K562 (cell line): ENCODE results near the gene PDCL3. TPM values are rescaled to one million over a fixed set of nuclear protein-coding genes. Genes with fewer than 3 reads are reported as not detected.

Source experiments
- ATAC-seq: fragments of 200-7000 bp; cut with Tn5 transposase; 3 replicates; pipeline ENCODE4 v1.9.1; 2020; ENCODE audit warnings: moderate library complexity
- BruUV-seq: library from RNA; stranded (reverse); fragments of 400-500 nt; replicated peaks from 2 replicates; lab custom pipeline; 2021; lab: Mats Ljungman, UMichigan
- CTCF ChIA-PET: fragments of 300-600 bp; formaldehyde crosslinking; extraction: SDS; loops from one replicate; lab custom pipeline; 2021; ENCODE audit warnings: low intra/inter-chr PET ratio; lab: Yijun Ruan, JAX
- POLR2A ChIA-PET: fragments of 300-600, 350-650 bp; sonication (Branson Sonifier 250); formaldehyde crosslinking; extraction: SDS; loops from one replicate; lab custom pipeline; 2021; ENCODE audit warnings: antibody characterized with exemption, inconsistent platforms; lab: Yijun Ruan, JAX
- DNase-seq, 4 experiments: peaks; one replicate each; pipeline versions ENCODE4 v3.0.0 to v3.0.0-alpha.2; 2011 to 2018; ENCODE audit warnings: low spot score in 3 of 4, mixed read lengths in 3 of 4; ENCODE audit errors: extremely low read depth in 1 of 4
- FAIRE-seq: peaks from 2 replicates; lab custom pipeline; 2011; peaks lifted over from hg19 to GRCh38; lab: Jason Lieb, UNC
- H2AFZ ChIP-seq: 2 replicates; pipeline ENCODE4 v1.6.0; 2011; ENCODE audit warnings: low read depth, low read length, control low read depth, inconsistent platforms
- H3K27ac ChIP-seq: fragments of 200-600 bp; 3 replicates; pipeline ENCODE4 v1.8.0; 2011; ENCODE audit warnings: low read depth, mild to moderate bottlenecking, control low read depth, inconsistent platforms, low read length, moderate library complexity, mixed read lengths; ENCODE audit errors: extremely low read depth
- H3K27me3 ChIP-seq, 2 experiments: fragments of 300-600 bp in 1 of 2; 2 replicates in 1 of 2; 3 replicates in 1 of 2; pipeline versions ENCODE4 v1.6.0 to v1.8.0; 2011; ENCODE audit warnings: inconsistent platforms in 2 of 2, low read length in 2 of 2, mild to moderate bottlenecking in 1 of 2, mixed read lengths in 1 of 2, moderate library complexity in 1 of 2; ENCODE audit not compliant: control insufficient read depth in 2 of 2, insufficient read depth in 2 of 2
- H3K36me3 ChIP-seq: fragments of 300-600 bp; 3 replicates; pipeline ENCODE4 v1.8.0; 2011; ENCODE audit warnings: mild to moderate bottlenecking, low read length, inconsistent platforms; ENCODE audit not compliant: control insufficient read depth, insufficient read depth
- H3K4me1 ChIP-seq, 2 experiments: fragments of 200-600 bp in 1 of 2; replicated peaks in 1 of 2; 2 replicates in 1 of 2; 3 replicates in 1 of 2; pipeline versions ENCODE4 v1.5.1 to v1.8.0; 2011; ENCODE audit warnings: inconsistent platforms in 2 of 2, low read length in 2 of 2, mild to moderate bottlenecking in 1 of 2, mixed read lengths in 1 of 2, moderate library complexity in 1 of 2; ENCODE audit not compliant: control insufficient read depth in 2 of 2, insufficient read depth in 2 of 2
- H3K4me2 ChIP-seq: 2 replicates; pipeline ENCODE4 v1.6.1; 2011; ENCODE audit warnings: low read length, control low read depth, inconsistent platforms, mixed read lengths; ENCODE audit not compliant: insufficient read depth
- H3K4me3 ChIP-seq: fragments of 200-600 bp; sonication (generic), shearing (Covaris generic); 2 replicates; pipeline ENCODE4 v1.5.1; 2016; ENCODE audit warnings: control low read depth, inconsistent platforms
- H3K79me2 ChIP-seq: fragments of 200-600 bp; 3 replicates; pipeline ENCODE4 v1.8.0; 2011; ENCODE audit warnings: low read length, inconsistent platforms; ENCODE audit not compliant: control insufficient read depth, insufficient read depth
- H3K9ac ChIP-seq, 2 experiments: 2 replicates each; pipeline versions ENCODE4 v1.6.0 to v1.6.1; 2011; ENCODE audit warnings: low read depth in 2 of 2, low read length in 2 of 2, control low read depth in 1 of 2, inconsistent platforms in 1 of 2, mild to moderate bottlenecking in 1 of 2, mixed read lengths in 1 of 2; ENCODE audit not compliant: insufficient read depth in 1 of 2
- H3K9me1 ChIP-seq: one replicate; pipeline ENCODE4 v1.6.0; 2011; ENCODE audit warnings: inconsistent platforms, mild to moderate bottlenecking, low read length, moderate library complexity; ENCODE audit not compliant: control insufficient read depth, insufficient read depth
- H3K9me3 ChIP-seq: replicated peaks from 2 replicates; pipeline ENCODE4 v1.5.1; 2011; ENCODE audit warnings: low read depth, low read length, inconsistent platforms; ENCODE audit not compliant: control insufficient read depth, insufficient read depth
- H4K20me1 ChIP-seq: replicated peaks from 2 replicates; pipeline ENCODE4 v1.6.1; 2011; ENCODE audit warnings: low read length, inconsistent platforms, mixed read lengths; ENCODE audit not compliant: control insufficient read depth, insufficient read depth
- ARID1B ChIP-seq: fragments of 450-650 bp; IDR thresholded peaks from 2 replicates; pipeline ENCODE4 v1.6.1; 2016; ENCODE audit warnings: antibody characterized with exemption, mild to moderate bottlenecking, inconsistent platforms
- ARID2 ChIP-seq: fragments of 450-650 bp; IDR thresholded peaks from 2 replicates; pipeline ENCODE4 v1.6.1; 2017; ENCODE audit warnings: antibody characterized with exemption, mild to moderate bottlenecking
- DEAF1 ChIP-seq: fragments of 450-650 bp; formaldehyde crosslinking; IDR thresholded peaks from 2 replicates; pipeline ENCODE4 v1.4.0; 2020; ENCODE audit warnings: mild to moderate bottlenecking, moderate library complexity
- DMBX1 ChIP-seq: fragments of 250-450 bp; sonication (Bioruptor Pico); IDR thresholded peaks from 2 replicates; pipeline ENCODE4 v1.8.0; 2022; ENCODE audit warnings: inconsistent platforms, mild to moderate bottlenecking, moderate library complexity, borderline replicate concordance
- FIP1L1 ChIP-seq: fragments of 200-400 bp; formaldehyde crosslinking; IDR thresholded peaks from 2 replicates; pipeline ENCODE4 v1.6.1; 2018; ENCODE audit warnings: mild to moderate bottlenecking, low read depth, low read length; ENCODE audit not compliant: poor library complexity, severe bottlenecking
- FOXO4 ChIP-seq: fragments of 450-650 bp; formaldehyde crosslinking; IDR thresholded peaks from 2 replicates; pipeline ENCODE4 v1.4.0; 2020; ENCODE audit warnings: mild to moderate bottlenecking, moderate library complexity
- RAD21 ChIP-seq, 2 experiments: fragments of 250-450 bp in 1 of 2; fragments of 450-650 bp in 1 of 2; sonication (Bioruptor Pico) in 1 of 2; formaldehyde crosslinking in 1 of 2; IDR thresholded peaks in 1 of 2; conservative IDR thresholded peaks in 1 of 2; 2 replicates each; pipeline versions ENCODE4 v1.4.0 to v1.8.0; 2020 to 2022; ENCODE audit warnings: mild to moderate bottlenecking in 2 of 2, moderate library complexity in 1 of 2
- RFX7 ChIP-seq: fragments of 250-450 bp; sonication (Bioruptor Pico); IDR thresholded peaks from 2 replicates; pipeline ENCODE4 v1.5.1; 2021; ENCODE audit warnings: mild to moderate bottlenecking
- SAFB ChIP-seq: fragments of 200-400 bp; formaldehyde crosslinking; IDR thresholded peaks from 2 replicates; pipeline ENCODE4 v1.6.1; 2017; ENCODE audit warnings: low read depth, low read length, borderline replicate concordance
- STAG1 ChIP-seq: sonication (generic); formaldehyde crosslinking; IDR thresholded peaks from 2 replicates; pipeline ENCODE4 v1.5.0; 2020; ENCODE audit warnings: missing genetic modification reagents, borderline replicate concordance
- WGBS: fragments of 100-300 bp; shearing (Covaris generic); methylation state at CpG from one replicate; pipeline ENCODE4 v1.1.6; 2016; ENCODE audit warnings: low coverage, mixed read lengths; ENCODE audit not compliant: insufficient coverage; ENCODE audit errors: missing lambda C conversion rate; 5-methylcytosine and 5-hydroxymethylcytosine counted together
- in situ Hi-C: fragments of 300-500 bp; cut with MboI; formaldehyde crosslinking; loops from 4 replicates; pipeline ENCODE4 v1.15.0; 2018; ENCODE audit warnings: inconsistent platforms, mixed read lengths
- intact Hi-C: fragments of 100-400 bp; cut with micrococcal nuclease; formaldehyde crosslinking; loops from 2 replicates; pipeline ENCODE4 v1.14.2; 2022
- polyA plus RNA-seq, 8 experiments: library from polyadenylated mRNA; depleted of rRNA in 4 of 8; stranded (reverse) in 5 of 8; unstranded in 3 of 8; fragments of >200 nt; fragmentation: Nextera tagmentation in 2 of 8; fragmentation: Illumina TruSeq in 1 of 8; extraction: Ambion mirVana in 2 of 8; extraction: Trizol in 1 of 8; gene quantifications; 2 replicates each; pipeline versions ENCODE4 v1.2.1 to v1.2.3, GENCODE V29; 2011 to 2014; ENCODE audit warnings: inconsistent platforms in 1 of 8, missing spikeins in 1 of 8
- total RNA-seq, 7 experiments: library from RNA; depleted of rRNA in 6 of 7; stranded (reverse); fragments of >200 nt in 6 of 7; fragmentation: Illumina TruSeq in 2 of 7; extraction: Trizol in 2 of 7; gene quantifications; 2 replicates each; pipeline versions ENCODE4 v1.2.1 to v1.2.3, GENCODE V29; 2011 to 2021; ENCODE audit warnings: low replicate concordance in 1 of 7

Gene PDCL3
- total and polyA plus RNA-seq, 9 of the 15 experiments (the other 6 are each of a cell fraction or from before 2014, with no cell fraction given): 16.6 to 76.7 (median 26.9) TPM

GRCh38 chr2:100610381-100610831 lies 47.6 kb downstream of the PDCL3 start:
- 1% methylated on average over 13 of the region's 13 CpGs for WGBS
- H3K27ac ChIP-seq: no peak overlapping the region
- H2AFZ ChIP-seq: no peak overlapping the region
- CTCF ChIA-PET: interaction anchor here (1.0 to 1.1 kb wide), 2 partner anchors 374 to 375 kb away, joined by 3 to 8 read pairs; no protein-coding TSS in a partner anchor
- H3K36me3 ChIP-seq: no peaks in the 10 kb centered on the region
- no peaks in the 10 kb centered on the region for H3K9me1 ChIP-seq
- no TSS peak for BruUV-seq
- H3K4me3 ChIP-seq: no peak overlapping the region
- FAIRE-seq: peak; percentile 57
- no peak overlapping the region for H3K9ac ChIP-seq
- ATAC-seq: peak; percentile 93
- H3K9me3 ChIP-seq: no peaks in the 10 kb centered on the region
- intact Hi-C loops: loop anchor here (1.0 to 10.0 kb wide), 2 partner anchors 124 to 375 kb away; no protein-coding TSS in a partner anchor
- in situ Hi-C loops: loop anchor here (10.0 kb wide), 1 partner anchor 384 kb away; no protein-coding TSS in a partner anchor
- H3K4me2 ChIP-seq: no peak overlapping the region
- no peaks in the 10 kb centered on the region for H3K79me2 ChIP-seq
- peaks cover 6% of the 10 kb centered on the region; the same call in 1 of the 2 replicates for H4K20me1 ChIP-seq
- POLR2A ChIA-PET: interaction anchor here (0.6 to 0.8 kb wide), 2 partner anchors 94 to 391 kb away, joined by 3 to 4 read pairs; partner anchors contain the start of gene RPL31
- H3K27me3 ChIP-seq: peaks cover 18 to 64% of the 10 kb centered on the region in 2 experiments
- H3K4me1 ChIP-seq: no peaks in the 10 kb centered on the region
- DNase-seq: peak; percentile 58 to 69 (median 66)
- TF ChIP-seq STAG1 (peak; percentile 47; the same call in 1 of the 2 replicates), RAD21 (CRISPR knock-in tag; conservative IDR thresholded peaks at IDR 0.05 in 1 of 2, IDR thresholded peaks at IDR 0.05 in 1 of 2) (peak; percentile 71 to 86), ARID1B (no peak), DMBX1 (CRISPR knock-in tag) (no peak), ARID2 (no peak), FIP1L1 (no peak), FOXO4 (CRISPR knock-in tag) (no peak), DEAF1 (CRISPR knock-in tag) (peak; percentile 58; the same call in 1 of the 2 replicates), RFX7 (CRISPR knock-in tag) (no peak), SAFB (0 out of 2 replicates have a peak, but pooled peaks have one; percentile 31)
